Stimulated activated CD8-positive, alpha-beta memory T cell treated with anti-CD3 and anti-CD28 coated beads, Interleukin-4, amount 100 ng/mL, for 4 hours (primary cell): Measurements from ENCODE around the gene BOD1L1.

Experiments used
- DNase-seq, 2 donors: peaks; one replicate each; pipeline ENCODE4 v3.0.0-alpha.2; 2020; ENCODE audit warnings: low read depth in 2 of 2, low spot score in 1 of 2

BOD1L1 gene

DNA sequence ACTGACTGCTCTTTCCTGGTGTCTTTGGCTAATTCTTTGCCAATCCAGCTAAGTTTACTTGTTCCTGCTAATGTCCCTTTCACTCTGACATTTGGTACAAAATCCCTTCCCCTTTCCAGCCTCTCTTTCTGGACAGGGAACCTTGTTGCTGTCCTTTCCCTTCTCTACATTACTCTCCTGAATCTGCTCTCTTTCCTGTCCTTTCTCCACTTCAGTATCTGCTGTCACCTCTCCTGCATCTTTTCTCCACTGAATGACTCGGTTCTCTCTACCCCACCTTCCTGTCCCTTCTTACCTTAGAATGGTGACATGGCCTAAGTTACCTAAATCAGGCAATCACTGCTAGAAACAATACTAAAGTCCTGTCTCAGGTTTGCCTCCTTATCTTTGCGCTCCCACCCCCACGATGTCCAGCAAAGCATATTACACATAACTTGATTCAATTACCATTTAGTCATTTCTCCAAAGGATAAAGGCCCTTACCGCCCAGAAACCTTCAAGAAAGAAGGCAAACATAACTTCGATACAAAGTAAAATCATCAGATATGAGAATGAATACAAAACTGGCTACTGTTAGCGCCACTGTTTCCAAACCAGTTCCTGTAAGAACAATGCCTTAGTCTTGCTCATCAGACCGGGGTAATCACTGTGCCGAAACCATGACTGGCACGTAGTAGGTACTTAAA, 890 bp downstream of the BOD1L1 start:
- no peak for DNase-seq

DNA sequence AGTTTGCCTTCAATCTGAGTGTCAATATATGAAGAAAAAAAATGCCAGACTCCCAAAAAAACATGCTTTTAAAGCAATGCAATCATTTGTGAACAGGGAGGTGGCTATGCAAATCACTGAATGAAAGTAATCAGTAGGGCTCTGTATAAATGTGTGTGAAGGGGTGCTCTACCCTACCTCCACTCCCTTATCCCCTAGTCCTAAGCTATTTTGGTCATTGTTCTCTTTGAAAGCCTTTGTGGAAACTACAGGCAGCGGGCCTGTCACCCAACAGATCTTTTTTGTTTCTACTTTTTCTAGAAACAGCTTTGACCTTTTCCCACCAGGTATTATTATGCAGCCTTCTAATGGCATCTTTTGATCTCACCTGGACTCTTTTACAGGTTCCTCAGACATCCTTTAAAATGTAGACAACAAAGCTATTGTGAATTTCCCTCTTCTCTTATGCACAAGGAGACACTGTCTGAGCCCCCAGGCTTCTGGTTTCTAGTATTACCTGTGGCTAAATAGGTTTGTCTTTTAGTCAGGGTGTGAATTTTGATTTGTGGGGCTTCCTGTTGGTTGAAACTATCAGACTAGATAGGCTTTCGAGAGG, 9.2 kb downstream of the BOD1L1 start:
- DNase-seq: no peak

DNA sequence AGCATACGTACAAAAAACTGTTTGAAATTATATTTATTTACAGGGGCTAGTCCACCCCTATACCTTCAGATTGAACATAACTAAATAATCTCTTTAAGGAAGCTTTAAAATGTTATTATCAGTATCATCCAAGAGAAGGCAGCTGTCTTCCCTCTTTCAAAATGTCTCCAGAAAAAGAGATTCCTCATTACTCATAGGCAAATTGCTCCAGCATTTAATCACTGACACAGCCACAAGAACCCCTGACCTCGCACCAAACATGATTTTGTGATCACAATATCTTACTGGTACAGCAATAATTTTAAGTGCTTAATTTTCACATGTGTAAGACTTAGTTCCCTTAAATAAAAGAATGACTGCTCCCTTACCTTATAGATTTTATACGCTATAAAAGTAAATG, 9.7 kb downstream of the BOD1L1 start:
- no peak for DNase-seq

DNA sequence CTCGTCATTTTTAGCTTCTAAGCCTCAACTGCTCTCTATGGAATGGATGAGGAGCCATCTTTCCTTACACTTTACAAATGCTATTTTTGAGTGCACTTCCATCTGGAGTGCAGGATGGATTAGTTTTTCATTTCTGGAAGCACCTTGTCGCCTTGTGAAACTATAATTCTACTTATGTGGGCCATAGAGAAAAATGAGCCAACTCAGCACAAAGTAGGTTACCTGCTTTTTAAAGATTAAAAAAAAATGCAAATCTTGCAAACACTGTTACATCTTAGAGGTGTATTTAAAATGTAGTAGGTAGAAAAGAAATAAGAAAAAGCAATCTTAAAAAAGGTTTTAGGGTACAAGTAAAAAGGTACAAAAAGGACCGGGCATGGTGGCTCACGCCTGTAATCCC, 10.9 kb downstream of the BOD1L1 start:
- no peak for DNase-seq

DNA sequence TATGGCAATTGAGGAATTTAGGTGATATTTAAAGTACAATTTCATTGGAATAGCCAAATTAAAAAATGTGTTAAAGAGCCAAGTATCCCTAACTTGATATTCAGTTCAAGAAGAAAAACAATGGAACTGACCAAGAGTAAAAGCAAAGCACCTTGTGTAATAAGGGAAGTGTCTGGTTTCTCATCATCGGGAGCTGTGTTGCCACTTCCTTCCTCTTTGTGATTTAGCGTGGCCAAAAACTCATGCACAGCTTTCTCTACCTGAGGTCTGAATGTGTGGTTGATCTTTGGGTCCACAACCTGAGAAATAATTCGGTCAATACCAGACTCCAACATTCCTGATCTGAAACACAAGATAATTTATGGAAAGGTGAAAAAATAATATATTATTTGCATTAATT, 12.4 kb downstream of the BOD1L1 start:
- no peak for DNase-seq

DNA sequence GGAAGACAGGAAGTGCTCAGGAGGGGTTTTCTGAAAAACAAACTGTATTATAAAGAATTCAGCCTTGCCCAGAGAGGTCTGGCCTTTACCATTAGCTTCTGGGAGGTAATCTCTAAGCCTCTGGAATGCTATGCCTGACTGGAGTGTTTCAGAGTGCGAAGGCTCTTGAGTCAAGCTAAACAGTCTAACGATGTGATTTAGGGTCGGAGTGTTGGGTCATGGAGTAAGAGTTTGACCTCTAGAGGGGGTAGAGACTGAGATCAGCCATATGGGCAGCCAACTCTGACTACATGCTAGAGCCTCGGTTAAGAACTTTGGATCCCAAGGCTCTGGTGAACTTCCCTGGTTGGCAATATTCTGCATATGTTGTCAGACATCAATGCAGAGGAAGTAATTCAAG, 15.0 kb downstream of the BOD1L1 start:
- no peak for DNase-seq

DNA sequence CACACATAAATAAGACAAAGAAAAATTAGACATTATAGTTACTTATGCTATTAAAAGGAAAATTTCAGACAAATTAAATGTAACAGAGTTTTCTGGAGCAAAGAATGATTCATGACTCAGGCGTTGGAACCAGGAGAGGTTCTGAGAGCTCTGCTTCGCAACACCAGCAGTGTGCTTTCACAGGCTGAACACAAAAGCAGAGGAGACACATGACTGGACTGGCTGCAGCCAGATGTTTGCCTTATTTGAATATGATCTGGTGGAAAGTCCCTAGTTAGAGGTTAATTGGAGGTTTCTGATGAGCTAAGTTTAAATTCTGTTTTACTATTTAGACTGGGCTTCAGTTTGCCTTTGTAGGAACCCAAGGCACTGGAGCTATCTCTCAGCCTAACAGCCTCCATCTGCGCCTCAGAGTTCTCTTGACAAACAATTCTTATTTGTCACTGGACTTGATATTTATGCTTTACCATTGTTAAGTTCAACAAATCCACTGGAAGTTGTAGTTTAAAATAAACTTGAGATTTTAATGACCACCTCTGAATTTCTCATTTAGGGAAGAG, 16.2 kb downstream of the BOD1L1 start:
- no peak for DNase-seq

DNA sequence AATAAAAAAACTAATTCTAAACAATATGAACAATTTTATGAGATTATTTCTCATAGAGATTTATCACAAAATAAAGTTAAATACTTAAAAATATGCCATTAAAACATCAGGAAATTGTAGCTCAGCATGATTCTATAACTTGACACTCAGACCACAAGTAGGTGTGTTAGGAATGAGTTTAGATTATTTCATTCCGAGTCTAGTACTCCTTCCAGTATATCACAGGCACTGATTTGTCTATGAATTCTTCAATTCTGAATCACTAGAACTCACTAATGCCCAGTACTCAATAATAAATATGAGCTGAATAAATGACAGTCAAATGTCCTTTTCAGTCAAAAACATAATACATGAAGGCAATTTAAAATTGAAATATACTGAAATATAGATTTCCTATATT, 22.2 kb downstream of the BOD1L1 start:
- DNase-seq: no peak

DNA sequence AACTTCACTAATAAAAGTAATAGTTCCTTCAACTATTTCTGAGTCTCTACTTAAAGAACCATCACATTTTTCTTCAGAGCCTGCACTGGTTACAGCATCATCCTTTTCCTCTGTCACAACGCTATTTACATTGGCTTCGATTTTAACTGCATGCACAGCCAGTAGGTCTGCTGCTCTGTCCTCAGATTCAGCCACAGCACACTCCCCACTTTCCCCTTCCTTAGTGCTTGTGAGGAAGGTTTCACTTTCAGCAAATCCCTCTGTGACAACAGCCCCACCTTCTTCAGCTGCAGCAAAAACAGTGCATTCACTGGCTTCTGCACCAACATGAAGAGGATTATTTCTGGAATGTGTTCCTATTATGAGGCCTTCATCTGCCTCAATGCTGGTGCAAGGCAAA, 25.7 kb downstream of the BOD1L1 start:
- no peak for DNase-seq

DNA sequence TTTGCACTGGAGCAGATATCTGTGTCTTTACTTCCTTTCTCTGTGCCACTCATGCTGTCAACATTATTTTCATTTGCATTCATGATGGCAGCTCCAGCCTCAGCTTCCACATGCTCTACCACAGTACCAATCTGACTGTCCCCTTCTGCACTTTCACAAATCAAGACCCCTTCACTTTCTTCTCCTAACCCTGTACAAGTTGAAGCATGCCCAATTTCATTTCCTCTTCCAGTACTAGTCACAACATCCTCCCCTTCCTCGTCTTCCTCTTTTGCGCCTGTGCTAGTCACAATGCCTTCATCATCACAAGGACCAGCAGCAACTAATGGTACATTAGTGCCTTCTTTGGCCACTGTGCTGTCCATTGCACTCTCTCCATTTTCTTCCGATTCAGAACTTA, 26.5 kb downstream of the BOD1L1 start:
- DNase-seq: no peak

DNA sequence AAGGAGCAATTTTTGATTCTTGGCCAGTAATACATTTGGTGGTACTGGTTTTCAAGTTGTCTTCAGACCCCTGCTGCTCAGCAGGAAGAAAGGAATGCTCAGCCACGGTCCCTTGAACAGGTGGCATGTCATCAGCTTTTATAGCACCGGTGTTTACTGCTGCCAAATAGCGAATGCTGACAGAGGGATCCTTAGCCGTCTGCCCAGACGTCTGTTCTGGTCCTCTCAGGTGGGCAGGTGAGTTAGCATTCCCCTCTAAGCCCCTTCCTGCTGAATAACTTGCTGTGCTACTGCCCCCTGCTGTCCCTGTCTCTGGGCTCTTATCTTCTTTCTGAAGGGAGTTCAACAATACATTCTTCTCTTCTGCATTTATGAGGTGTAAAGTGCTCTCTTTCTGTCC, 28.4 kb downstream of the BOD1L1 start:
- no peak for DNase-seq

DNA sequence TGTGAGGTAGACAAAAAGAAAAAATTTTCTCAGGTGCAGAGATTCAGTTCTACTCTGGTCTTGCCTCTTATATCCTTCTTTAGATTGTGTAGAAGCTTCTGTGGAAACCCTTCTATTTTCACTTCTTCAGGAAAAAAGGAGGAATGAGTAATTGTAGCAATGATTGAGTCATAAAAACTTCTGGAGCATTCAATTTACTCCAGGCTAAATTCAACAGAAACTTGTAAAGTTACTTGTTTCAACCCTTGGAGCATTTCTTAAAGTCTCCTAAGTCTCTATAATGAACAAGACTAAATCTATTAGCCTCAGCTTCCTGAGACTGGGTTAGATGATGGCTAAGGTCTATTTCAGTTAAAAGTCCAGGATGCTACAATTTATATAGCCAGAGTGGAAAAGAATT, 29.9 kb downstream of the BOD1L1 start:
- DNase-seq: no peak

DNA sequence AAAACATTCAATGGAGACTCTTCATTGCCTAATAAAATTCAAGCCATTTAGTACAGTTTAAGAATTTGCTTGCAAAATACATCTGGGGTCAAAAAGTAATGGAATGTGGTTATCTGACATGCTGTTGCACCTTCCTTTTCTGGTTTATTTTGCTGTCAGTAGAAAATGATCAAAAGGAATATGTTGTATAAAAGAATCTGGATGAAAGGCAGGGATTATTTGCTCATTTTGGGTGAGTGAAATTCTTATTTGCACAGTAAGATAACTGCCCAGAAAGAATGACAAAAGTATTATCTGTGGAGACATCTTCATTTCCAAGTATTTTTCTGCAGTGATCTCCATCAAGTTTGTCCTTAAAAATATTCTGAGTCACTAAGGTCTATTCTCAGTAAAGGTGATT, 30.4 kb downstream of the BOD1L1 start:
- no peak for DNase-seq

DNA sequence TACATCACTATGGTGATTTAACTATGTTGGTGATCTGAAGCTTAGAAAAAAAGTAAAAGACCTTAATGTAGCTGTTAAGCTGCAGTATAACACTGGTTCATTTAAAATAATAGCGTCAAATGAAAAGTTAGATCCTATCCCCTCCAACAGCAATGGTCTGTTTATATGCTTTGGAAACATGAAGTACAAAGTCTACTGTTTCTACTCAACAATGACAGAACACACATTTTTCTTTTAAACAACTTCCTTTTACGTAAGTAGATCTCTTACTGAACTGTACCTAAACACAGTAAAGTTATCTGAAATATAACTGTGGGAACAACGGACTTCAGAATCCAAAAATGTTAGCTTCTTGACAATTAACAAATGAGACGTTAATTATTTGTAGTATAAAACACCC, 35.3 kb downstream of the BOD1L1 start:
- DNase-seq: no peak

DNA sequence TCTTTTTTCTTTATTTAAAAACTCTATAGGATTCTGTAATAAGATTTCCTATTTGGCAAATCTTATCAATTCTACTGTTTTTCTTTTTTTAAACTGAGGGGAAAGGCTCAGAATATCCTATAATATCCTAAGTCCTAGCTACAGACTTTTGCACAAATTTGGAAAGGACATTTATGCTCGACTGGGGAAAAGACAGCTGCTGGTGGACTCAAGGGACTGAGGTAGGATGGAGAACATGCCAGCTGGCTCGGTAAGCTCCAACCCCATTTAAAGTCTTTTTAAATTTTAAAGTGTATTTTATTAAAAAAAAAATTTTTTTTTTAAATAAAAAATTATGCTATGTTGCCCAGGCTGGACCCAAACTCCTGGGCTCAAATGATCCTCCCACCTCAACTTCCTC, 36.8 kb downstream of the BOD1L1 start:
- no peak for DNase-seq

DNA sequence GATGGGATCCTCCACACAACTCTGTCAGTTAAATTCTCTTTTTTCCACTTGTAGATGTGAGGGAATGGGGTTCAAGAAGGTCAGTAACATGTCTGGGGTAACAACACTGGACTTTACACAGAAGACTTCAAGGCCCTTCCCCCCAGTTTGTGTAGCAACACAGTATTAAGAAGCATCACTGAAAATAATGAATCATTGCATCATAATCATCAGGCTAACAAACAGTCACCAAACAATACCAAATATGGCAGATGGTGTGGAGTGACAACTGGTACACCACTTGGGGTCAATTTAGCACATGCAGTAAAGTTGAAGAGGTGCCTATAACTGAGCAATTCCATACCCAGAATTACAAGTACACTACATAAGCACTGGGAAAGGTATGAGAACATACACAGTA, 38.6 kb downstream of the BOD1L1 start:
- DNase-seq: no peak

DNA sequence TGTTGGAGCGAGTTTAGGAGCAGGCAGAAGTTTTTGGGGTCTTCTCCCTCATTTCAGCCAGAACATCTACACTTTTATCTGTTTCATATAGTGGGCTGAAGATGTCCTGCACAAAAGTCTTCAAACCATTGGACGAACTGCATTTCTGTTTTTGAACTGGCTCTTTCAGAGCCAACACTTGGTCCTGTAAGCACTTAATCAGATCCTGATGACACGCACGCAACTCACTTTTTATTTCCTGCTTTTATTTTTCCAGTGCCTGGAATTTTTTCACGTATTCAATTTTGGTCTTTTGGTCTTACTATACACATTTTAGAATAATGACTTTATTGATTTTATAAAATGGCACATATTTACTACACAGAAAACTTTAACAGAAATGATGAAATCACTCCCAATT, 43.0 kb downstream of the BOD1L1 start:
- no peak for DNase-seq

DNA sequence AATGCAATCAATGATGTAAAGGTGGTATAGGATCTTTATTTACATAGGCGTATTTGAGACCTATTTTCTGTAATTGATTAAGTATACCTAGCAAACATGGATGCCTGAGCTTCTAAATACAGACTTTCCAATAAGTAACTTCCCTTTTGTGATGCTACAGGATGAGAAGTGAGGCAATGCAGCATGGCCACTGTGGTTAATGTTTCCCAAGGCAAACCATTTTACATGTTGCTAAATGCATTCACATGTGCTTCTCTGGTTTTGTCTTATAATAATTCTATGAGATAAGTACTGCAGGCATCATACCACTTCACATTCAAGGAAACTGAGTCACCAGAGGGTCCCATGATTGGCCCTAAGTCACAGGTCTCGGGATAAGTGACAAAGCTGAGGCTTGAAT, 47.5 kb downstream of the BOD1L1 start:
- DNase-seq: no peak

DNA sequence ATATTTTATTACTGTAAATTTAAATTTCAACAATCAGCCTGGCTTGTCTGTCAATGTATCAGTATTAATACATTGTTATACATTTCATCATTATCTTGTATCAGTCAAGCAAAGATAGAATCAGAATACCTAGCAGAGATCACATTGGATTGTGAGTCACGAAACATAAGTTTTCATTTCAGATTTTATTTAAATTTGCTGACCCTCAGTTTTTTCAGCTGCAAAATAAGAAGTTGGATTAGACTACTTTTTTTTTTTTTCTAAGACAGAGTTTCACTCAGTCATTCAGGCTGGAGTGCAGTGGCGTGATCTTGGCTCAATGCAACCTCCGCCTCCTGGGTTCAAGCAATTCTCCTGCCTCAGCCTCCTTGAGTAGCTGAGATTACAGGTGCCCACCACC, 49.9 kb downstream of the BOD1L1 start:
- DNase-seq: no peak

DNA sequence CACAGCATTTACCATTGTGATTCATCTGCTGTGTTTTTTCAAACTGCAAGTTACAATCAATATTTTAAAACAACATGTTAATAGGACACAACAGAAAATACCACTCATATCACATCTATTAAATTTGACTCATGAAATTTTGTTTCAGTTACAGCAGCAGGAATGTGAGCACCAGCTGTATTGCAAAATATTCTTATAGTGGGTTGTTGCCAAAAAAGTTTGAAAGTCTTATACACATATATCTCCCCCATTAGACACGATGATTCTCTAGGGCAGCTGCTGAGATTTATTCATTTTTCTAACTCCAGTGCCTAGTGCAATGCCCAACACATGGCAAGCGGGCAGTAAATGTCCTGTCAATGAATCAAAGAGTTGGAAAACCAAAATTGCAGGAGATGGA, 56.6 kb downstream of the BOD1L1 start:
- DNase-seq: no peak

DNA sequence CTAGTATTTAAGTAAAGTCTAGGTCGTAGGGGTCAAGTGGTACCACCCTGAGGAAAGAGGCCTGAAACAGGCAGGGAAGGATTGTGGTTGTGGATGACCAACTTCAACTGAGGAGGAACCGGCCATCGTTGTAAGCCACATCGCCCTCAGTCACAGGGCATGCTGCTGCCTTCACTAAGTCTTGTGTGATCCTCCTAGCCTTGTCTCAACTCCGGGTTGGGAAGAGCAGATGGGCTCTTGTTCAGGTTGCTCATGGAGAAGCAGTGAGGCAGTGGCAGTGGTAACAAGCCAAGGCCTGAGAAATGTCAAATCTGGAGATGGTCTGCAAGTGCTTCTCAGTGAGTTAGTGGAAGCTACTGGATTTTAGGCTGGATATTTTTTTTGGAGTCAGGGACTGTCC, 60.4 kb downstream of the BOD1L1 start:
- DNase-seq: no peak

DNA sequence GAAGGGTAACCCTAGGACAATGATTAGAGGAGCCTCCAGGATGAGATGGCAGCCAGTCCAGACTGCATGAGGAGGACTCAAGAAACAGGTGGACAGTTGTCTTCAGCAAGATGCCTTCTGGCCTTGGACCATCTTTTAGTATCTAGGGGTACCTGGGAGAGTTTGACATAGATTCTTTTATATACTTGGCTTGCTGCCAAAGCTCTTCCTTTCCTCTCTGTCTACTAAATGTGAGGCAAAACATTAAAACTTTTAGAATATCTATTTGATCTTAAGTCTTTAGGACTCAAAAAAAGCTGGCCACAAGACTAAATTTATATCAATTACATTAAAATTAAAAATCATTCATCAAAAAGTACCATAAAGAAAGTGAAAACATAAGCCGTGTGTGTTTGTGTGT, 64.6 kb downstream of the BOD1L1 start:
- DNase-seq: no peak

DNA sequence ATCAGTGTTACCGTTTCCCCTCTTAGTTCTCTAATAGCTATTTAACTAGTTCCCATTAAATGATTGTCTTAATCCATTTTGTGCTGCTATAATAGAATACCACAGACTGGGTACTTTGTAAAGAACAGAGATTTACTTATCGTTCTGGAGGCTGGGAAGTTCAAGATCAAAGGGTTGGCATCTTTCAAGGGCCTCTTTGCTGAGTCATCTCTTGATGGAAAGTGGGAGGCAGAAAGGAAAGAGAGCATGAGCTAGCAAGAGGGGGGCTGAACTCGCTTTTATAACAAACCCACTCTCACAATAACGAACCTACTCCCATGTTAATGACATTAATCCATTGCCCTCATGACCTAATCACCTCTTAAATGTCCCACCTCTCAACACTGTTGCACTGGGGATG, 65.9 kb downstream of the BOD1L1 start:
- DNase-seq: no peak
